ENCODE results near the gene PYGB. TPM values are rescaled to one million over a fixed set of nuclear protein-coding genes. Genes with fewer than 3 reads are reported as not detected.

PYGB gene
- 109 to 130 TPM (median 121 TPM) in 5 replicates for total RNA-seq (2022; extraction: Qiagen RNA extraction; ENCODE audit: low read depth)

GRCh38 chr20:25247956-25248785 lies at the start of gene PYGB:
Gene PYGB, plus strand, starts transcription at chr20:25248085. Its CDS starts 94 bp downstream, at chr20:25248179.

Other genes starting within 250 kb of the PYGB start
- gene ACSS1, start 189.9 kb upstream of the PYGB start, total RNA-seq (2022; extraction: Qiagen RNA extraction; ENCODE audit: low read depth), result 7.8 to 11.9 TPM (median 11.7 TPM) in 5 replicates
- 0.49 to 0.90 TPM (median 0.77 TPM) in 5 replicates for gene VSX1, start 165.9 kb upstream of the PYGB start, total RNA-seq (2022; extraction: Qiagen RNA extraction; ENCODE audit: low read depth)
- 85.1 to 107 TPM (median 101 TPM) in 5 replicates for gene ENTPD6, start 52.4 kb upstream of the PYGB start, total RNA-seq (2022; extraction: Qiagen RNA extraction; ENCODE audit: low read depth)
- 69.0 to 101 TPM (median 95.7 TPM) in 5 replicates for gene ABHD12, start 142.8 kb downstream of the PYGB start, total RNA-seq (2022; extraction: Qiagen RNA extraction; ENCODE audit: low read depth)
- 29.4 to 34.9 TPM (median 31.5 TPM) in 5 replicates for gene GINS1, start 159.6 kb downstream of the PYGB start, total RNA-seq (2022; extraction: Qiagen RNA extraction; ENCODE audit: low read depth)

Data from A549 treated with CpdA at 1 μM for 4 hours (cell line).